HEK293 (cell line): Measurements from ENCODE around the gene MEX3A.

Source experiments
- FEZF1 ChIP-seq: fragments of 450-650 bp; formaldehyde crosslinking; IDR thresholded peaks from 2 replicates; pipeline ENCODE4 v1.5.1; 2016; ENCODE audit warnings: missing biosample characterization, missing genetic modification characterization
- GLIS1 ChIP-seq: fragments of 450-650 bp; formaldehyde crosslinking; IDR thresholded peaks from 2 replicates; pipeline ENCODE4 v1.5.1; 2016; ENCODE audit warnings: missing biosample characterization, missing genetic modification characterization
- HIC1 ChIP-seq: fragments of 450-650 bp; formaldehyde crosslinking; IDR thresholded peaks from 2 replicates; pipeline ENCODE4 v1.5.1; 2016; ENCODE audit warnings: missing biosample characterization, missing genetic modification characterization
- KLF1 ChIP-seq: fragments of 450-650 bp; formaldehyde crosslinking; IDR thresholded peaks from 2 replicates; pipeline ENCODE4 v1.5.1; 2016; ENCODE audit warnings: missing biosample characterization, missing genetic modification characterization
- KLF8 ChIP-seq: fragments of 450-650 bp; formaldehyde crosslinking; IDR thresholded peaks from 2 replicates; pipeline ENCODE4 v1.5.1; 2016; ENCODE audit warnings: missing biosample characterization, missing genetic modification characterization
- PRDM2 ChIP-seq: fragments of 450-650 bp; formaldehyde crosslinking; IDR thresholded peaks from 2 replicates; pipeline ENCODE4 v1.5.1; 2016; ENCODE audit warnings: missing biosample characterization, missing genetic modification characterization, borderline replicate concordance
- SP7 ChIP-seq: fragments of 450-650 bp; formaldehyde crosslinking; IDR thresholded peaks from 2 replicates; pipeline ENCODE4 v1.5.1; 2016; ENCODE audit warnings: missing biosample characterization, missing genetic modification characterization
- TRIM28 ChIP-seq: IDR thresholded peaks from 2 replicates; pipeline ENCODE4 v1.6.1; 2011; ENCODE audit warnings: low read length, control low read depth, borderline replicate concordance
- WT1 ChIP-seq: fragments of 450-650 bp; formaldehyde crosslinking; IDR thresholded peaks from 2 replicates; pipeline ENCODE4 v1.5.1; 2016; ENCODE audit warnings: missing biosample characterization, missing genetic modification characterization
- ZBTB17 ChIP-seq: fragments of 450-650 bp; formaldehyde crosslinking; IDR thresholded peaks from 2 replicates; pipeline ENCODE4 v1.5.1; 2016; ENCODE audit warnings: missing biosample characterization, missing genetic modification characterization
- ZBTB48 ChIP-seq: fragments of 450-650 bp; formaldehyde crosslinking; IDR thresholded peaks from 2 replicates; pipeline ENCODE4 v1.5.1; 2016; ENCODE audit warnings: missing biosample characterization, missing genetic modification characterization
- ZBTB8A ChIP-seq: fragments of 450-650 bp; formaldehyde crosslinking; IDR thresholded peaks from 2 replicates; pipeline ENCODE4 v1.5.1; 2016; ENCODE audit warnings: missing biosample characterization, missing genetic modification characterization
- ZEB2 ChIP-seq: fragments of 450-650 bp; formaldehyde crosslinking; IDR thresholded peaks from 2 replicates; pipeline ENCODE4 v1.5.1; 2016; ENCODE audit warnings: missing biosample characterization, missing genetic modification characterization
- ZFP37 ChIP-seq: fragments of 450-650 bp; formaldehyde crosslinking; IDR thresholded peaks from 2 replicates; pipeline ENCODE4 v1.5.1; 2016; ENCODE audit warnings: missing biosample characterization, missing genetic modification characterization
- ZIC2 ChIP-seq: fragments of 450-650 bp; formaldehyde crosslinking; IDR thresholded peaks from 2 replicates; pipeline ENCODE4 v1.5.1; 2016; ENCODE audit warnings: missing biosample characterization, missing genetic modification characterization
- ZNF138 ChIP-seq: fragments of 450-650 bp; formaldehyde crosslinking; IDR thresholded peaks from 2 replicates; pipeline ENCODE4 v1.5.1; 2016; ENCODE audit warnings: missing biosample characterization, missing genetic modification characterization, borderline replicate concordance
- ZNF184 ChIP-seq: fragments of 450-650 bp; IDR thresholded peaks from 2 replicates; pipeline ENCODE4 v1.5.1; 2018; ENCODE audit warnings: missing biosample characterization, mild to moderate bottlenecking, missing genetic modification characterization
- ZNF2 ChIP-seq: fragments of 450-650 bp; formaldehyde crosslinking; IDR thresholded peaks from 2 replicates; pipeline ENCODE4 v1.5.1; 2016; ENCODE audit warnings: missing biosample characterization, missing genetic modification characterization
- ZNF221 ChIP-seq: fragments of 450-650 bp; formaldehyde crosslinking; IDR thresholded peaks from 2 replicates; pipeline ENCODE4 v1.5.1; 2017; ENCODE audit warnings: missing biosample characterization, missing genetic modification characterization, borderline replicate concordance
- ZNF24 ChIP-seq: fragments of 450-650 bp; formaldehyde crosslinking; IDR thresholded peaks from 2 replicates; pipeline ENCODE4 v1.5.1; 2016; ENCODE audit warnings: missing biosample characterization, missing genetic modification characterization
- ZNF292 ChIP-seq: fragments of 450-650 bp; formaldehyde crosslinking; IDR thresholded peaks from 2 replicates; pipeline ENCODE4 v1.5.1; 2016; ENCODE audit warnings: low read depth, missing biosample characterization, missing genetic modification characterization, borderline replicate concordance
- ZNF391 ChIP-seq: fragments of 450-650 bp; formaldehyde crosslinking; IDR thresholded peaks from 2 replicates; pipeline ENCODE4 v1.5.1; 2016; ENCODE audit warnings: low read depth, missing biosample characterization, missing genetic modification characterization, borderline replicate concordance
- ZNF394 ChIP-seq: fragments of 450-650 bp; formaldehyde crosslinking; IDR thresholded peaks from 2 replicates; pipeline ENCODE4 v1.5.1; 2016; ENCODE audit warnings: missing biosample characterization, missing genetic modification characterization, mild to moderate bottlenecking, moderate library complexity, borderline replicate concordance
- ZNF433 ChIP-seq: fragments of 450-650 bp; formaldehyde crosslinking; IDR thresholded peaks from 2 replicates; pipeline ENCODE4 v1.5.1; 2016; ENCODE audit warnings: missing biosample characterization, missing genetic modification characterization, low read depth
- ZNF664 ChIP-seq: fragments of 450-650 bp; formaldehyde crosslinking; IDR thresholded peaks from 2 replicates; pipeline ENCODE4 v1.5.1; 2016; ENCODE audit warnings: missing biosample characterization, missing genetic modification characterization
- TF ChIP-seq, protein P1 (sequence below): sonication (generic); formaldehyde crosslinking; IDR thresholded peaks from 2 replicates; pipeline ENCODE4 v1.8.1; 2022; ENCODE audit warnings: mild to moderate bottlenecking, moderate library complexity, missing genetic modification reagents
- TF ChIP-seq, protein P2 (sequence below): fragments of 450-650 bp; formaldehyde crosslinking; IDR thresholded peaks from 2 replicates; pipeline ENCODE4 v1.5.1; 2016; ENCODE audit warnings: missing biosample characterization, missing genetic modification characterization

MEX3A gene

GRCh38 chr1:156096640-156097391 is 14.6 kb upstream of the MEX3A start (continued):
- TF ChIP-seq PRDM2 (tag by site-specific recombination) (no peak), GLIS1 (tag by site-specific recombination) (peak; percentile 45; the same call in 1 of the 2 replicates), KLF1 (tag by site-specific recombination) (no peak), ZNF391 (peak; percentile 56; the same call in 1 of the 2 replicates), TRIM28 (no peak), ZIC2 (peak; percentile 36), ZNF394 (tag by site-specific recombination) (0 out of 2 replicates have a peak, but pooled peaks have one; percentile 14), ZNF664 (tag by site-specific recombination) (no peak), WT1 (tag by site-specific recombination) (peak; percentile 60), ZBTB17 (tag by site-specific recombination) (0 out of 2 replicates have a peak, but pooled peaks have one; percentile 20), ZNF221 (tag by site-specific recombination) (no peak), FEZF1 (peak; percentile 76), SP7 (peak; percentile 39; the same call in 1 of the 2 replicates), ZEB2 (tag by site-specific recombination) (0 out of 2 replicates have a peak, but pooled peaks have one; percentile 39), ZNF292 (no peak), ZBTB48 (tag by site-specific recombination) (peak; percentile 62; the same call in 1 of the 2 replicates), ZNF2 (tag by site-specific recombination) (peak; percentile 39; the same call in 1 of the 2 replicates), HIC1 (tag by site-specific recombination) (peak; percentile 34; the same call in 1 of the 2 replicates), ZNF138 (no peak), ZBTB8A (no peak), ZNF184 (tag by site-specific recombination) (no peak), KLF8 (0 out of 2 replicates have a peak, but pooled peaks have one; percentile 14), ZNF433 (tag by site-specific recombination) (no peak), ZFP37 (tag by site-specific recombination) (0 out of 2 replicates have a peak, but pooled peaks have one; percentile 35), ZNF24 (no peak)
- TF ChIP-seq, protein P1, sequence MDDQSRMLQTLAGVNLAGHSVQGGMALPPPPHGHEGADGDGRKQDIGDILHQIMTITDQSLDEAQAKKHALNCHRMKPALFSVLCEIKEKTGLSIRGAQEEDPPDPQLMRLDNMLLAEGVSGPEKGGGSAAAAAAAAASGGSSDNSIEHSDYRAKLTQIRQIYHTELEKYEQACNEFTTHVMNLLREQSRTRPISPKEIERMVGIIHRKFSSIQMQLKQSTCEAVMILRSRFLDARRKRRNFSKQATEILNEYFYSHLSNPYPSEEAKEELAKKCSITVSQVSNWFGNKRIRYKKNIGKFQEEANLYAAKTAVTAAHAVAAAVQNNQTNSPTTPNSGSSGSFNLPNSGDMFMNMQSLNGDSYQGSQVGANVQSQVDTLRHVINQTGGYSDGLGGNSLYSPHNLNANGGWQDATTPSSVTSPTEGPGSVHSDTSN (CRISPR knock-in tag), result 0 out of 2 replicates have a peak, but pooled peaks have one; percentile 19
- TF ChIP-seq, protein P2, sequence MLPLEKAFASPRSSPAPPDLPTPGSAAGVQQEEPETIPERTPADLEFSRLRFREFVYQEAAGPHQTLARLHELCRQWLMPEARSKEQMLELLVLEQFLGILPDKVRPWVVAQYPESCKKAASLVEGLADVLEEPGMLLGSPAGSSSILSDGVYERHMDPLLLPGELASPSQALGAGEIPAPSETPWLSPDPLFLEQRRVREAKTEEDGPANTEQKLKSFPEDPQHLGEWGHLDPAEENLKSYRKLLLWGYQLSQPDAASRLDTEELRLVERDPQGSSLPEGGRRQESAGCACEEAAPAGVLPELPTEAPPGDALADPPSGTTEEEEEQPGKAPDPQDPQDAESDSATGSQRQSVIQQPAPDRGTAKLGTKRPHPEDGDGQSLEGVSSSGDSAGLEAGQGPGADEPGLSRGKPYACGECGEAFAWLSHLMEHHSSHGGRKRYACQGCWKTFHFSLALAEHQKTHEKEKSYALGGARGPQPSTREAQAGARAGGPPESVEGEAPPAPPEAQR (tag by site-specific recombination), result no peak
